Measurements from ENCODE around the gene KLHL42. TPM values are rescaled to one million over a fixed set of nuclear protein-coding genes. Genes with fewer than 3 reads are reported as not detected.

Gene KLHL42
- total RNA-seq, 1 experiment from 2014 or later: 35.8 TPM

GRCh38 chr12:27851311-27851710, 71.3 kb downstream of the KLHL42 start:
- no peak overlapping the region for H3K23ac ChIP-seq (ENCODE audit: insufficient read length, low read depth, low read length)
- H3K4ac ChIP-seq (ENCODE audit: low read depth, low read length): no peak overlapping the region
- H3K4me1 Mint-ChIP-seq: no peaks in the 10 kb centered on the region
- H3K18ac ChIP-seq (ENCODE audit: insufficient read length, low read depth, low read length): no peak overlapping the region
- peaks cover 0 to 4% (median 0%) of the 10 kb centered on the region in 3 experiments; a peak in 3 of 7 replicates for H3K36me3 Mint-ChIP-seq (ENCODE audit: insufficient read depth in 1 of 3, low read depth in 3 of 3)
- no peak overlapping the region for H2AK5ac ChIP-seq (ENCODE audit: insufficient read length, low read length)
- H2AFZ ChIP-seq (ENCODE audit: low read length): no peak overlapping the region
- no peaks in the 10 kb centered on the region for H4K20me1 ChIP-seq (ENCODE audit: control insufficient read depth, insufficient read depth, insufficient read length)
- H3K56ac ChIP-seq (ENCODE audit: insufficient read length, low read depth, low read length): no peak overlapping the region
- no peak overlapping the region for H3K4me3 Mint-ChIP-seq
- H3K9me3 ChIP-seq (ENCODE audit: control insufficient read depth, low read depth, low read length): no peaks in the 10 kb centered on the region
- no peak overlapping the region for H2BK5ac ChIP-seq (ENCODE audit: insufficient read length, low read length)
- no peak overlapping the region for H3K14ac ChIP-seq (ENCODE audit: insufficient read depth, low read length)
- H3K79me2 ChIP-seq (ENCODE audit: insufficient read depth, low read length): no peaks in the 10 kb centered on the region
- H3K4me1 ChIP-seq (ENCODE audit: insufficient read depth, low read length): no peaks in the 10 kb centered on the region
- no peak overlapping the region for H4K91ac ChIP-seq (ENCODE audit: insufficient read length, low read depth, low read length)
- no peaks in the 10 kb centered on the region for H3K23me2 ChIP-seq (ENCODE audit: insufficient read length, low read depth, low read length, poor library complexity, severe bottlenecking)
- no peak overlapping the region for H4K5ac ChIP-seq (ENCODE audit: insufficient read length, low read depth, low read length)
- no peak overlapping the region for H2BK20ac ChIP-seq (ENCODE audit: low read depth, low read length, poor library complexity, severe bottlenecking)
- no peak overlapping the region for H3K4me2 ChIP-seq (ENCODE audit: insufficient read depth, insufficient read length, low read length)
- H3K79me1 ChIP-seq (ENCODE audit: insufficient read depth, low read depth, low read length, poor library complexity, severe bottlenecking): no peaks in the 10 kb centered on the region
- H2BK12ac ChIP-seq (ENCODE audit: insufficient read length, low read depth, low read length): no peak overlapping the region
- H3K9me3 Mint-ChIP-seq: peaks cover 0 to 4% of the 10 kb centered on the region in 2 experiments; a peak in 3 of 5 replicates
- no peak for DNase-seq
- no peak overlapping the region for H4K8ac ChIP-seq (replicated peaks; ENCODE audit: insufficient read length, low read depth, low read length)
- no peak overlapping the region for H3T11ph ChIP-seq (ENCODE audit: low read length)
- TF ChIP-seq CTCF (conservative IDR thresholded peaks at IDR 0.05): no peak
- H3K27me3 Mint-ChIP-seq (ENCODE audit: low read depth): no peaks in the 10 kb centered on the region
- H2BK15ac ChIP-seq (ENCODE audit: low read depth, low read length): no peak overlapping the region
- no peak overlapping the region for H3K27ac ChIP-seq (ENCODE audit: insufficient read length, low read depth, low read length)
- no peak overlapping the region for H3K9ac ChIP-seq (ENCODE audit: extremely low read depth, insufficient read length, low read length)
- H3K27me3 ChIP-seq (ENCODE audit: insufficient read depth, low read length): no peaks in the 10 kb centered on the region
- no peak overlapping the region for H2BK120ac ChIP-seq (ENCODE audit: low read depth, low read length, poor library complexity, severe bottlenecking)
- no peak overlapping the region for H3K27ac Mint-ChIP-seq

Data from H9 (cell line).